GM12878 (cell line): ENCODE results near the gene ADIG.

Experiments used
- POLR2A ChIP-seq: IDR thresholded peaks from 2 replicates; pipeline ENCODE4 v1.6.1; 2011; ENCODE audit warnings: low read depth, mild to moderate bottlenecking, low read length
- RUNX3 ChIP-seq: IDR thresholded peaks from 2 replicates; pipeline ENCODE4 v1.6.1; 2012; ENCODE audit warnings: low read length, inconsistent platforms
- SPI1 ChIP-seq: IDR thresholded peaks from 2 replicates; pipeline ENCODE4 v1.6.1; 2011; ENCODE audit warnings: low read depth, mild to moderate bottlenecking, low read length, moderate library complexity, borderline replicate concordance; ENCODE audit not compliant: insufficient read depth
- YBX1 ChIP-seq: fragments of 450-650 bp; IDR thresholded peaks from 2 replicates; pipeline ENCODE4 v1.6.1; 2016; ENCODE audit warnings: antibody characterized with exemption
- TF ChIP-seq, protein P1 (sequence below), 3 experiments: IDR thresholded peaks in 2 of 3; conservative IDR thresholded peaks in 1 of 3; 2 replicates each; pipeline ENCODE4 v1.5.1; 2011; ENCODE audit warnings: low read depth in 3 of 3, low read length in 3 of 3, mild to moderate bottlenecking in 3 of 3, control low read depth in 2 of 3, moderate library complexity in 2 of 3, inconsistent platforms in 1 of 3, mixed read lengths in 1 of 3; ENCODE audit not compliant: control insufficient read depth in 2 of 3, insufficient read depth in 1 of 3; ENCODE audit errors: extremely low read depth in 1 of 3
- TF ChIP-seq, protein P2 (sequence below): fragments of 450-650 bp; IDR thresholded peaks from 2 replicates; pipeline ENCODE4 v1.6.1; 2014; ENCODE audit warnings: mild to moderate bottlenecking

DNA sequence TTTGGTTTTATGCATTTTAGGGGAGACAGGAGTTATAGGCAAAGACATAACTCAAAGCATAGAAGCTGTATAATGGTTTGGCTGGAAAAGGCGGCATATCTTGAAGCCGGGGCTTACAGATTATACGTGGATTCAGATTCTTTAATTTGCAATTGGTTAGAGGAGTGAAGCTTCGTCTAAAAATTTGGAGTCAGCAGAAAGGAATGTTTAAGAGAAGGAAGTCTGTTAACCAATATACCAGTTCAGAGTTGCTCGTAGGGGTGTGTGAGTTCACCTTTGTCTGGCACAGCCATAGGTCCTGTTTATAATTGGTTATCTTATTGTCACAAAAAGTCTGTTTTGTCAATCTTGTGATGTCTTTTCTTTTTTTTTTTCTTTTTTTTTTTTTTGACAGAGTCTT, 29.5 kb downstream of the ADIG start:
- TF ChIP-seq POLR2A: no peak
- TF ChIP-seq, protein P1, sequence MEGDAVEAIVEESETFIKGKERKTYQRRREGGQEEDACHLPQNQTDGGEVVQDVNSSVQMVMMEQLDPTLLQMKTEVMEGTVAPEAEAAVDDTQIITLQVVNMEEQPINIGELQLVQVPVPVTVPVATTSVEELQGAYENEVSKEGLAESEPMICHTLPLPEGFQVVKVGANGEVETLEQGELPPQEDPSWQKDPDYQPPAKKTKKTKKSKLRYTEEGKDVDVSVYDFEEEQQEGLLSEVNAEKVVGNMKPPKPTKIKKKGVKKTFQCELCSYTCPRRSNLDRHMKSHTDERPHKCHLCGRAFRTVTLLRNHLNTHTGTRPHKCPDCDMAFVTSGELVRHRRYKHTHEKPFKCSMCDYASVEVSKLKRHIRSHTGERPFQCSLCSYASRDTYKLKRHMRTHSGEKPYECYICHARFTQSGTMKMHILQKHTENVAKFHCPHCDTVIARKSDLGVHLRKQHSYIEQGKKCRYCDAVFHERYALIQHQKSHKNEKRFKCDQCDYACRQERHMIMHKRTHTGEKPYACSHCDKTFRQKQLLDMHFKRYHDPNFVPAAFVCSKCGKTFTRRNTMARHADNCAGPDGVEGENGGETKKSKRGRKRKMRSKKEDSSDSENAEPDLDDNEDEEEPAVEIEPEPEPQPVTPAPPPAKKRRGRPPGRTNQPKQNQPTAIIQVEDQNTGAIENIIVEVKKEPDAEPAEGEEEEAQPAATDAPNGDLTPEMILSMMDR (IDR thresholded peaks at IDR 0.05 in 2 of 3, conservative IDR thresholded peaks at IDR 0.05 in 1 of 3; ENCODE audit: control insufficient read depth in 2 of 3, extremely low read depth in 1 of 3, insufficient read depth in 1 of 3, low read depth in 3 of 3, low read length in 3 of 3): no peak
- TF ChIP-seq, protein P2, sequence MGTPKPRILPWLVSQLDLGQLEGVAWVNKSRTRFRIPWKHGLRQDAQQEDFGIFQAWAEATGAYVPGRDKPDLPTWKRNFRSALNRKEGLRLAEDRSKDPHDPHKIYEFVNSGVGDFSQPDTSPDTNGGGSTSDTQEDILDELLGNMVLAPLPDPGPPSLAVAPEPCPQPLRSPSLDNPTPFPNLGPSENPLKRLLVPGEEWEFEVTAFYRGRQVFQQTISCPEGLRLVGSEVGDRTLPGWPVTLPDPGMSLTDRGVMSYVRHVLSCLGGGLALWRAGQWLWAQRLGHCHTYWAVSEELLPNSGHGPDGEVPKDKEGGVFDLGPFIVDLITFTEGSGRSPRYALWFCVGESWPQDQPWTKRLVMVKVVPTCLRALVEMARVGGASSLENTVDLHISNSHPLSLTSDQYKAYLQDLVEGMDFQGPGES: no peak
- TF ChIP-seq YBX1: no peak
- no peak for TF ChIP-seq RUNX3
- TF ChIP-seq SPI1: no peak
